ENCODE data around the gene DAB1.

The DAB1 gene

GRCh38 chr1:57162607-57163261, 261.1 kb downstream of the DAB1 start:
- Mint-ChIP-seq H3K27me3 (peaks cover 0 to 10% of the 10 kb centered on the region in 2 donors), H3K9me3 (no peaks in the 10 kb centered on the region), H3K4me3 (no peak overlapping the region), H3K4me1 (ENCODE audit: low read depth in 2 of 2) (peaks cover 0 to 2% of the 10 kb centered on the region in 2 donors), H3K27ac (no peak overlapping the region), H3K36me3 (ENCODE audit: insufficient read depth) (peaks cover 2% of the 10 kb centered on the region)
- no peak for ATAC-seq (replicated peaks)
- DNase-seq, result no peak

GRCh38 chr1:57160594-57160993, 263.3 kb downstream of the DAB1 start:
- H3K27me3 Mint-ChIP-seq, result peaks cover 18 to 22% of the 10 kb centered on the region in 2 donors
- H3K27ac Mint-ChIP-seq, result no peak overlapping the region
- no peak for DNase-seq
- H3K4me3 Mint-ChIP-seq, result no peak overlapping the region
- H3K4me1 Mint-ChIP-seq (ENCODE audit: low read depth in 2 of 2), result peaks cover 0 to 6% of the 10 kb centered on the region in 2 donors
- H3K9me3 Mint-ChIP-seq, result peaks cover 0 to 7% of the 10 kb centered on the region in 2 donors
- no peak for ATAC-seq (replicated peaks)
- peaks cover 2% of the 10 kb centered on the region for H3K36me3 Mint-ChIP-seq (ENCODE audit: insufficient read depth)

- no peak overlapping the region for H3K27ac Mint-ChIP-seq
- H3K27me3 Mint-ChIP-seq, result peaks cover 22 to 23% of the 10 kb centered on the region in 2 donors
- H3K9me3 Mint-ChIP-seq, result peaks cover 0 to 7% of the 10 kb centered on the region in 2 donors
- no peak for DNase-seq
- H3K36me3 Mint-ChIP-seq (ENCODE audit: insufficient read depth), result peaks cover 2% of the 10 kb centered on the region
- no peak for ATAC-seq (replicated peaks)
- H3K4me1 Mint-ChIP-seq (ENCODE audit: low read depth in 2 of 2), result peaks cover 0 to 6% of the 10 kb centered on the region in 2 donors
- H3K4me3 Mint-ChIP-seq, result no peak overlapping the region
Observed at GRCh38 chr1:57158604-57158998, 265.3 kb downstream of the DAB1 start.

GRCh38 chr1:57157818-57158603, 265.8 kb downstream of the DAB1 start:
- ATAC-seq (replicated peaks), result no peak
- peaks cover 0 to 6% of the 10 kb centered on the region in 2 donors for H3K4me1 Mint-ChIP-seq (ENCODE audit: low read depth in 2 of 2)
- peaks cover 0 to 7% of the 10 kb centered on the region in 2 donors for H3K9me3 Mint-ChIP-seq
- H3K27me3 Mint-ChIP-seq, result peaks cover 22 to 23% of the 10 kb centered on the region in 2 donors
- no peak overlapping the region for H3K27ac Mint-ChIP-seq
- peaks cover 2% of the 10 kb centered on the region for H3K36me3 Mint-ChIP-seq (ENCODE audit: insufficient read depth)
- DNase-seq, result no peak
- no peak overlapping the region for H3K4me3 Mint-ChIP-seq

DNA sequence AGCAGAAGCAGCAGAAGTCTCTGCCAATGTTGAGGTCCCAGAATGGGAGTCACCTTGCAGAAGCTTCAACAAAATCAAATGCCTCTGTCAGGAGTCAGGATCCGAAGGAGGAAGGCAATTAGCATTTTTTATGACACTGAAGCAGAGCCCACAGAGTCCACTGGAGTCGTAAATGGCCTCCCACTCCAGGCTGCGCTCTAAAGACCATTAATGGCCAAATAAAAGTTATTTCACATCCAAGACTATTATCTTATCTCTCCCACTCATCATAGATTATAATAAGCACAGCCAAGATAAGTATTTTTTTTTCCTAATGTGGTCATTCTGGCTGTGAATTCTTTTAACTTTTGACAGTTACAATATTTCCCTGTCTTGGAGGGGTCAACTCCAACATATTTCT, 267.0 kb downstream of the DAB1 start:
- Mint-ChIP-seq H3K27ac (no peak overlapping the region), H3K36me3 (ENCODE audit: insufficient read depth) (peaks cover 2% of the 10 kb centered on the region), H3K4me3 (no peak overlapping the region), H3K9me3 (peaks cover 0 to 7% of the 10 kb centered on the region in 2 donors), H3K27me3 (peaks cover 22 to 23% of the 10 kb centered on the region in 2 donors), H3K4me1 (ENCODE audit: low read depth in 2 of 2) (peaks cover 0 to 4% of the 10 kb centered on the region in 2 donors)
- DNase-seq, result no peak
- no peak for ATAC-seq (replicated peaks)

GRCh38 chr1:57146100-57146499, 277.8 kb downstream of the DAB1 start:
- H3K27ac Mint-ChIP-seq, result no peak overlapping the region
- H3K4me1 Mint-ChIP-seq (ENCODE audit: low read depth in 2 of 2), result no peaks in the 10 kb centered on the region
- DNase-seq (no peak), ATAC-seq (replicated peaks) (no peak)
- no peaks in the 10 kb centered on the region for H3K9me3 Mint-ChIP-seq
- no peak overlapping the region for H3K4me3 Mint-ChIP-seq
- H3K27me3 Mint-ChIP-seq, result no peaks in the 10 kb centered on the region
- H3K36me3 Mint-ChIP-seq (ENCODE audit: insufficient read depth), result no peaks in the 10 kb centered on the region

DNA sequence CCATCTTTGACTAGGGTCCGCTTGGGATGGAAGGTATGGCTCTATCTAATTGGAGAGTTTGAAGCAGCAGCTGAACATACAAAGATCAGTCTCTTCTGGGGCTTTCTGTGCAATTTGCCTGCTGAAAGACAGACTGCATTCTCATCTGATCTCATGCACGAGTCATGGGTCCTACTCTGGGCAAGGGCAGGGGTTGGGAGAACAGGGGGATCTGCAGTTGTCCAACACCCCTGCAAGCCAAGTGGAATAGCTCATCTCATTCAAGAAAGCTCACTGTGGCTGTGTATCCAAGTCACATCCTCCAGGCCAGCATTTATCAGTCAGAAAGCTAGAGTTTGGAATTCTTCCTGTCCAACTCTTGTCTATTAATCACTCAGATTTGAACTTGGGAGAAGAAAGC, 280.9 kb downstream of the DAB1 start:
- Mint-ChIP-seq H3K4me3 (no peak overlapping the region), H3K9me3 (peaks cover 0 to 4% of the 10 kb centered on the region in 2 donors)
- no peak for ATAC-seq (replicated peaks)

GRCh38 chr1:57142169-57142568, 281.7 kb downstream of the DAB1 start:
- Mint-ChIP-seq H3K27me3 (peaks cover 0 to 9% of the 10 kb centered on the region in 2 donors), H3K4me1 (ENCODE audit: low read depth in 2 of 2) (no peaks in the 10 kb centered on the region), H3K4me3 (no peak overlapping the region), H3K9me3 (peaks cover 0 to 4% of the 10 kb centered on the region in 2 donors), H3K36me3 (ENCODE audit: insufficient read depth) (no peaks in the 10 kb centered on the region), H3K27ac (no peak overlapping the region)
- ATAC-seq (replicated peaks) (no peak), DNase-seq (no peak)

More for the DNA sequence above, 280.9 kb downstream of the DAB1 start:
- H3K27ac Mint-ChIP-seq, result no peak overlapping the region
- H3K4me1 Mint-ChIP-seq (ENCODE audit: low read depth in 2 of 2), result no peaks in the 10 kb centered on the region
- no peaks in the 10 kb centered on the region for H3K36me3 Mint-ChIP-seq (ENCODE audit: insufficient read depth)
- H3K27me3 Mint-ChIP-seq, result peaks cover 0 to 9% of the 10 kb centered on the region in 2 donors
- DNase-seq, result no peak

- H3K27me3 Mint-ChIP-seq, result peaks cover 0 to 9% of the 10 kb centered on the region in 2 donors
- DNase-seq (no peak), ATAC-seq (replicated peaks) (no peak)
- no peak overlapping the region for H3K27ac Mint-ChIP-seq
- no peaks in the 10 kb centered on the region for H3K4me1 Mint-ChIP-seq (ENCODE audit: low read depth in 2 of 2)
- no peak overlapping the region for H3K4me3 Mint-ChIP-seq
- H3K36me3 Mint-ChIP-seq (ENCODE audit: insufficient read depth), result peaks cover 3% of the 10 kb centered on the region
- peaks cover 0 to 4% of the 10 kb centered on the region in 2 donors for H3K9me3 Mint-ChIP-seq
Observed at GRCh38 chr1:57138432-57139078, 285.3 kb downstream of the DAB1 start.

DNA sequence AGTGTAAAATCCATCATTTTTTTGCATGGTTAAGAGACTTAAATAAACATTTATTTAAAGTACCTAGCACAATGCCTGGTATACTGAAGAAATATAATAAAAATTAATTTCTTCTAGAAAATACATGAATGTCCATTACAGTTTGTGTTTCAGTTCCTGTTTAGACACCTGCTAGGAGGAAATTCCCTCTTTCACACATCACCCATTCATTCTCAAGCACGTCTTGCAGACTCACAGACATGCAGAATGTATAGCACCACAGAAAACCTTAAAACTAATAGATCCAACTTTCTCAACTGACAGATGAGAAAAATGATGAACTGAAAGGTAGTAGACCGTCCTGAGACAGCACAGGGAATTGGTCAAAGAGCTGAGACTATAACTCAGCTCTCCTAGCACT, 285.9 kb downstream of the DAB1 start:
- Mint-ChIP-seq H3K4me3 (no peak overlapping the region), H3K9me3 (peaks cover 0 to 4% of the 10 kb centered on the region in 2 donors), H3K4me1 (ENCODE audit: low read depth in 2 of 2) (no peaks in the 10 kb centered on the region), H3K36me3 (ENCODE audit: insufficient read depth) (peaks cover 3% of the 10 kb centered on the region), H3K27ac (no peak overlapping the region), H3K27me3 (peaks cover 0 to 9% of the 10 kb centered on the region in 2 donors)
- no peak for DNase-seq
- ATAC-seq (replicated peaks), result no peak

DNA sequence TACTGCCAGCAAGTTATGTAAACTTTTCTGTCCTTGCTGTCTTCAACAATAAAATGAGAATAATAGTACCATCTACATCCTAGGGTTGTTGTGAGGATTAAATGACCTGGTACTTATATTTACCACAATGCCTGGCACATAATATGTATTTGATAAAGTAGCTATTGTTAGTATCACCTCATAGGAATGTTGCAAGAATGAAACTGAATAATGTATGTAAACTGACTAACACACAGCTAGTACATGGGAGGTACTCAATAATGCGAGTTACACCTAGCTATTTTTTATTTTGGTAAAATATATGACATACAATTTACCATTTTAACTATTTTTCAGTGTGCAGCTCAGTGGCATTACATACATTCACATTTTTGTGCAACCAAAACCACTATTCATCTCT, 289.1 kb downstream of the DAB1 start:
- H3K36me3 Mint-ChIP-seq (ENCODE audit: insufficient read depth), result peaks cover 3% of the 10 kb centered on the region
- H3K27me3 Mint-ChIP-seq, result peaks cover 0 to 9% of the 10 kb centered on the region in 2 donors

GRCh38 chr1:57133686-57134085, 290.2 kb downstream of the DAB1 start:
- DNase-seq (no peak), ATAC-seq (replicated peaks) (no peak)
- no peak overlapping the region for H3K4me3 Mint-ChIP-seq
- H3K36me3 Mint-ChIP-seq (ENCODE audit: insufficient read depth), result peaks cover 3% of the 10 kb centered on the region
- peaks cover 0 to 4% of the 10 kb centered on the region in 2 donors for H3K9me3 Mint-ChIP-seq
- peaks cover 0 to 5% of the 10 kb centered on the region in 2 donors for H3K27me3 Mint-ChIP-seq
- no peak overlapping the region for H3K27ac Mint-ChIP-seq
- no peaks in the 10 kb centered on the region for H3K4me1 Mint-ChIP-seq (ENCODE audit: low read depth in 2 of 2)

More for the DNA sequence above, 289.1 kb downstream of the DAB1 start:
- DNase-seq (no peak), ATAC-seq (replicated peaks) (no peak)
- H3K9me3 Mint-ChIP-seq, result peaks cover 0 to 4% of the 10 kb centered on the region in 2 donors
- no peaks in the 10 kb centered on the region for H3K4me1 Mint-ChIP-seq (ENCODE audit: low read depth in 2 of 2)
- no peak overlapping the region for H3K4me3 Mint-ChIP-seq
- no peak overlapping the region for H3K27ac Mint-ChIP-seq

DNA sequence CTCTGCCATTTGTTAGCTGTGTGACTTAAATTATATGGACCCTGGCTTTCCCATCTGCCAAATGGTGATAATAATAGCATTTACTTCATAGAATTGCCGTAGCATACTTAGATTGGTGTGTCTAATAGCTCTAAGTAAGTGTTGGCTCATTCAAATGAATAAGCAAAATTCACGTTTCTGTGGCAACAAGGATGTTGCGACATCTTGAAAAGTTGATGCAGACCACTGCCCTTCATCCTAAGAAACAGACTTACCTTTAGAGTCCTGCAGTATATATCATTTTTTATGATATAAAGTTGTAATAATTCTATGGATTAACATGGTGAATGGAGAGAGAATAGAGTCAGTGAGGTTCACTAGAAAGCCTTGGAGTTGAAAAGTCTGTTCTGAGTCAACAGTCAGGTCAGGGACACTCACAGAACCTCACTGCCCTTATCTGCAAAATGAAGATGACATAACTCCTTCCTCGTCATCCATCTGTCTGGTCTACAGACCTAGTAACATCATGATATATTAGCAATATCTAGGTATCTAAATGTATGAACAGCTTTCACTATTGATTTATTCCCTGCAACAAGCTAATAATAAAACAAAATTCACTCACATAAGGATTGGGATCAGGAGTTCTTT, 290.8 kb downstream of the DAB1 start:
- no peaks in the 10 kb centered on the region for H3K4me1 Mint-ChIP-seq (ENCODE audit: low read depth in 2 of 2)
- H3K27me3 Mint-ChIP-seq, result no peaks in the 10 kb centered on the region
- H3K27ac Mint-ChIP-seq, result no peak overlapping the region

More for the DNA sequence above, 290.8 kb downstream of the DAB1 start:
- Mint-ChIP-seq H3K36me3 (ENCODE audit: insufficient read depth) (peaks cover 3% of the 10 kb centered on the region), H3K4me3 (no peak overlapping the region), H3K9me3 (no peaks in the 10 kb centered on the region)
- ATAC-seq (replicated peaks) (no peak), DNase-seq (no peak)

All from effector memory CD8-positive, alpha-beta T cell (primary cell).